Spleen (tissue), 11 donors: ENCODE data around the gene KLRF1. TPM values are rescaled to one million over a fixed set of nuclear protein-coding genes. Genes with fewer than 3 reads are reported as not detected.

Source experiments
- DNase-seq: peaks from one replicate; pipeline ENCODE4 v3.0.0-alpha.2; 2020
- H3K27ac ChIP-seq, 8 donors: fragments of 200-600 bp; sonication (generic) in 7 of 8; 1 replicate in 4 of 8; 2 replicates in 4 of 8; pipeline versions ENCODE4 v1.5.0 to v1.8.0; 2016 to 2021; ENCODE audit warnings: inconsistent platforms in 4 of 8, mild to moderate bottlenecking in 4 of 8, moderate library complexity in 1 of 8
- H3K27me3 ChIP-seq, 7 donors: fragments of 200-600 bp; sonication (generic) in 6 of 7; replicated peaks in 1 of 7; 1 replicate in 4 of 7; 2 replicates in 3 of 7; pipeline versions ENCODE4 v1.5.0 to v1.8.0; 2016 to 2021; ENCODE audit warnings: inconsistent platforms in 3 of 7, mild to moderate bottlenecking in 1 of 7
- H3K36me3 ChIP-seq, 6 donors: fragments of 200-600 bp; sonication (generic) in 5 of 6; 1 replicate in 4 of 6; 2 replicates in 2 of 6; pipeline versions ENCODE4 v1.5.0 to v1.8.0; 2016 to 2021; ENCODE audit warnings: inconsistent platforms in 2 of 6
- H3K4me1 ChIP-seq, 6 donors: fragments of 200-600 bp; sonication (generic) in 5 of 6; 1 replicate in 3 of 6; 2 replicates in 3 of 6; pipeline versions ENCODE4 v1.5.0 to v1.8.0; 2016 to 2021; ENCODE audit warnings: inconsistent platforms in 3 of 6
- H3K4me3 ChIP-seq, 8 donors: fragments of 200-600 bp; sonication (generic) in 7 of 8; 1 replicate in 4 of 8; 2 replicates in 4 of 8; pipeline versions ENCODE4 v1.5.0 to v1.8.0; 2016 to 2021; ENCODE audit warnings: inconsistent platforms in 4 of 8, mild to moderate bottlenecking in 4 of 8, moderate library complexity in 2 of 8
- H3K9me3 ChIP-seq, 8 donors: fragments of 200-600 bp; sonication (generic) in 7 of 8; 1 replicate in 4 of 8; 2 replicates in 4 of 8; pipeline versions ENCODE4 v1.5.0 to v1.8.0; 2016 to 2021; ENCODE audit warnings: inconsistent platforms in 4 of 8
- CTCF ChIP-seq, 11 experiments: fragments of 200-600 bp in 7 of 11; fragments of 450-650 bp in 4 of 11; sonication (generic) in 4 of 11; IDR thresholded peaks in 8 of 11; conservative IDR thresholded peaks in 3 of 11; 1 replicate in 7 of 11; 2 replicates in 4 of 11; pipeline versions ENCODE4 v1.4.0 to v1.8.0; 2016 to 2021; ENCODE audit warnings: antibody characterized with exemption in 11 of 11, inconsistent platforms in 4 of 11, mild to moderate bottlenecking in 1 of 11
- POLR2A ChIP-seq, 3 donors: fragments of 450-650 bp; IDR thresholded peaks; one replicate each; pipeline ENCODE4 v1.5.1; 2017; ENCODE audit warnings: antibody characterized with exemption in 3 of 3, mild to moderate bottlenecking in 1 of 3
- POLR2AphosphoS5 ChIP-seq, 3 donors: sonication (generic); formaldehyde crosslinking; IDR thresholded peaks; one replicate each; pipeline ENCODE4 v1.5.1; 2017; ENCODE audit warnings: antibody characterized with exemption in 3 of 3
- WGBS, 5 donors: extraction: QIAGEN DNeasy Blood & Tissue Kit in 3 of 5; methylation state at CpG; one replicate each; pipeline versions ENCODE4 v1.1.5 to v1.1.7; 2013 to 2018; 5-methylcytosine and 5-hydroxymethylcytosine counted together
- intact Hi-C: fragments of 100-400 bp; cut with DNase I; formaldehyde crosslinking; loops from one replicate; pipeline ENCODE4 v1.15.0; 2023; ENCODE audit warnings: low total_unique reads
- polyA plus RNA-seq, 3 donors: library from polyadenylated mRNA; stranded (reverse); fragments of 200-250 nt; gene quantifications; one replicate each; pipeline ENCODE4 v1.2.1, GENCODE V29; 2013
- total RNA-seq, 7 donors: library from RNA; depleted of rRNA in 3 of 7; stranded (reverse); fragments of >200 nt in 3 of 7; fragmentation: NEBNext Ultra II Directional in 4 of 7; extraction: Animal tissue kit (Norgen Biotek cat#: 25700) in 4 of 7; gene quantifications; one replicate each; pipeline versions ENCODE4 v1.1.0 to v1.2.1, GENCODE V29; 2016 to 2021
- donor health status: healthy with polysubstance abuse.
- donor health status: DM: no; HTN: no; CAD: no; lungs with moderate emphysema.
- donor health status: DM: no; HTN: no; CAD: no.
- donor health status: Bipolar disorder and iron deficiency.
- donor health status: healthy.
- donor health status: DM: no; HTN: no; CAD: no.
- donor health status: DM: yes; HTN: yes; CAD: no.

KLRF1 gene
- total and polyA plus RNA-seq, 10 donors, result 7.9 to 22.6 (median 9.7) TPM

- no peaks in the 10 kb centered on the region for H3K36me3 ChIP-seq
- peaks cover 0 to 7% (median 0%) of the 10 kb centered on the region in 7 donors for H3K27me3 ChIP-seq
- H3K27ac ChIP-seq, result peak overlapping the region in 1 of 8 donors; percentile 49
- no peak for TF ChIP-seq POLR2A (IDR thresholded peaks at IDR 0.05)
- TF ChIP-seq POLR2AphosphoS5 (IDR thresholded peaks at IDR 0.05), result no peak
- TF ChIP-seq CTCF (IDR thresholded peaks at IDR 0.05 in 8 of 11, conservative IDR thresholded peaks at IDR 0.05 in 3 of 11), result no peak
- intact Hi-C loops, result no loop called here
- DNase-seq, result peak; percentile 58
- 77 to 88% (median 83%) methylated on average over 9 of the region's 9 CpGs for WGBS, 5 donors
- H3K4me1 ChIP-seq, result no peaks in the 10 kb centered on the region
- no peak overlapping the region for H3K4me3 ChIP-seq
- no peaks in the 10 kb centered on the region for H3K9me3 ChIP-seq
Observed at GRCh38 chr12:9820281-9820930, 6.9 kb upstream of the KLRF1 start.

- peak overlapping the region in 1 of 8 donors; percentile 51 for H3K4me3 ChIP-seq
- DNase-seq, result no peak
- no peaks in the 10 kb centered on the region for H3K27me3 ChIP-seq
Observed at GRCh38 chr12:9829483-9829882, 2.2 kb downstream of the KLRF1 start.

GRCh38 chr12:9829982-9830381 is 2.7 kb downstream of the KLRF1 start:
- Histone ChIP-seq H3K36me3 (no peaks in the 10 kb centered on the region), H3K4me1 (no peaks in the 10 kb centered on the region), H3K27ac (peak overlapping the region in 1 of 8 donors; percentile 57), H3K4me3 (peak overlapping the region in 1 of 8 donors; percentile 51), H3K9me3 (no peaks in the 10 kb centered on the region), H3K27me3 (no peaks in the 10 kb centered on the region)
- TF ChIP-seq POLR2AphosphoS5 (IDR thresholded peaks at IDR 0.05) (no peak), POLR2A (IDR thresholded peaks at IDR 0.05) (no peak), CTCF (IDR thresholded peaks at IDR 0.05 in 8 of 11, conservative IDR thresholded peaks at IDR 0.05 in 3 of 11) (no peak)
- DNase-seq, result no peak
- intact Hi-C loops, result no loop called here
- whole genome bisulfite sequencing, 5 donors, result 81 to 90% (median 86%) methylated on average over 5 of the region's 5 CpGs

More at GRCh38 chr12:9829483-9829882, 2.2 kb downstream of the KLRF1 start:
- no peaks in the 10 kb centered on the region for H3K9me3 ChIP-seq
- no peak for TF ChIP-seq CTCF (IDR thresholded peaks at IDR 0.05 in 8 of 11, conservative IDR thresholded peaks at IDR 0.05 in 3 of 11)
- no peak for TF ChIP-seq POLR2AphosphoS5 (IDR thresholded peaks at IDR 0.05)
- no peak for TF ChIP-seq POLR2A (IDR thresholded peaks at IDR 0.05)
- H3K4me1 ChIP-seq, result no peaks in the 10 kb centered on the region
- peak overlapping the region in 3 of 8 donors; percentile 21 to 57 (median 30) for H3K27ac ChIP-seq
- 79 to 90% (median 82%) methylated on average over 3 of the region's 3 CpGs for WGBS, 5 donors
- no peaks in the 10 kb centered on the region for H3K36me3 ChIP-seq
- intact Hi-C loops, result no loop called here

GRCh38 chr12:9831720-9832119 is 4.4 kb downstream of the KLRF1 start:
- WGBS, 5 donors, result 60 to 66% (median 63%) methylated on average over 3 of the region's 3 CpGs

More at GRCh38 chr12:9831720-9832119, 4.4 kb downstream of the KLRF1 start:
- intact Hi-C loops, result no loop called here
- no peaks in the 10 kb centered on the region for H3K36me3 ChIP-seq
- H3K9me3 ChIP-seq, result no peaks in the 10 kb centered on the region
- no peaks in the 10 kb centered on the region for H3K4me1 ChIP-seq
- DNase-seq, result no peak
- no peak overlapping the region for H3K27ac ChIP-seq
- no peak overlapping the region for H3K4me3 ChIP-seq
- no peaks in the 10 kb centered on the region for H3K27me3 ChIP-seq
- TF ChIP-seq CTCF (IDR thresholded peaks at IDR 0.05 in 8 of 11, conservative IDR thresholded peaks at IDR 0.05 in 3 of 11) (no peak), POLR2AphosphoS5 (IDR thresholded peaks at IDR 0.05) (no peak), POLR2A (IDR thresholded peaks at IDR 0.05) (no peak)
